Measurements from ENCODE around the gene GSTM4.
A peak's percentile ranks its signal among the peaks of the same experiment; 100 is the strongest.
"Not testable (repeated sequence)": the region's sequence is repeated elsewhere in the genome, so short reads cannot be mapped to it uniquely, and the experiment has no call there.

Gene GSTM4

DNA sequence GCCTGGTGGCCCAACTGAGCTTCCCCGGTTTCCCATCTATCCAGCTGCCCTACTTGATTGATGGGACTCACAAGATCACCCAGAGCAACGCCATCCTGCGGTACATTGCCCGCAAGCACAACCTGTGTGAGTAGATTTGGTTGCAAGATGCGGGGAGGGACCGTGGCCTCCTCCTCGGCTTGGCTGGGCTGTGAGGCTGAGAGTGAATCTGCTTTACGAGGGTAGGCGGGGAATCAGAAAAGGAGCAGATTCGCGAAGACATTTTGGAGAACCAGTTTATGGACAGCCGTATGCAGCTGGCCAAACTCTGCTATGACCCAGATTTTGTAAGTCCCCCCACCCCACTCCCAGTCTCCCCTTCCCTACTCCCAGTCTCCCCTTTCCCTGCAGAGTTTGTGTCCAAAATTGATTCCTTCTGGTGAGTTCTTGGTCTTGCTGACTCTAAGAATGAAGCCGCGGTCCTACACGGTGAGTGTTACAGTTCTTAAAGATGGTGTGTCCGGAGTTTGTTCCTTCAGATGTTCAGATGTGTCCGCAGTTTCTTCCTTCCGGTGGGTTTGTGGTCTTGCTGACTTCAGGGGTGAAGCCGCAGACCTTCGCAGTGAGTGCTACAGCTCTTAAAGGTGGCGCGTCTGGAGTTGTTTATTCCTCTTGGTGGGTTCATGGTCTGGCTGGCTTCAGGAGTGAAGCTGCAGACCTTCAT is 13.5 kb downstream of the GSTM4 start:
- DNase-seq: no peak

DNA sequence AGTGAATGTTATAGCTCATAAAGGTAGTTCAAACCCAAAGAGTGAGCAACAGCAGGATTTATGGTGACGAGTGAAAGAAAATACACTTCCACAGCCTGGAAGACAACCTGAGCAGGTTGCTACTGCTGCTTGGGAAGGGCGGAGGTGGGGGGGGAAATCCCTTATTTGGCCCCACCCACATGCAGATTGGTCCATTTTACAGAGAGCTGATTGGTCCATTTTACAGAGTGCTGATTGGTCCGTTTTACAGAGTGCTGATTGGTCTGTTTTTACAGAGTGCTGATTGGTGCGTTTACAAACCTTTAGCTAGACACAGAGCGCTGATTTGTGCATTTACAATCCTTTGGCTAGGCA is 14.0 kb downstream of the GSTM4 start:
- DNase-seq: not testable (repeated sequence)

DNA sequence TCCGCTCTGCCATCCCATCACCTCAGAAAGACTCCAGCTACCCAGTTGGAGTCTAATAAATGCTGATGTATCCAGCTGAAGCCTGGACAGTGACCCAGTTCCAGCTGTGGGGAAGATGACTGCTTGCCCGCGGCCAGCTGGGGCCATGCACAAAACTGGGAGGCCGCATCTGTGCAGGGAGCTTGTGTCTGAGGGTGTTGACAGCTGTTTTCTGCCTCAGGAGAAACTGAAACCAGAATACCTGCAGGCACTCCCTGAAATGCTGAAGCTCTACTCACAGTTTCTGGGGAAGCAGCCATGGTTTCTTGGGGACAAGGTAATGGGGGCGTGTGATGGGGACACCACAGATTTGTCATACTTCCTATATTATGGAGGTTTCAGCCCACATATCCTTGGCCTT is 15.2 kb downstream of the GSTM4 start:
- DNase-seq: no peak

DNA sequence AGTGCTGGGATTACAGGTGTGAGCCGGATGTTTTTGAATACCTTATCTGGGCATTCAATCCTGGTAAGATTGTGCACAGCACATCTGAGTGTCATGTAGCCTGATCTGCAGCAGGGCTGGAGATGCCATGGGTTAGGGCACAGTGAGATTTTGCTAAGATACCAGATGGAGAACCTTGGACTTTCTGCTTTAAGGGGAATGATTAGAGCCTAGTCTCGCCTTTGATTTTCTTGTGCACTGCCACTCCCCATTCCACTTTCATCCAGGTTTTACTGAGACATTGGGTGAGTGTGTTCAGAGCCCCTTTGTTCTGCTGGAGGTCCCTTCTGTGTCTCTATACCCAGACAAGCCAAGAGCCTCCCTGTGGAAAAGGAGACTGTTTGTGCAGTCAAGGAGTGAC is 18.0 kb downstream of the GSTM4 start:
- DNase-seq: not testable (repeated sequence)

DNA sequence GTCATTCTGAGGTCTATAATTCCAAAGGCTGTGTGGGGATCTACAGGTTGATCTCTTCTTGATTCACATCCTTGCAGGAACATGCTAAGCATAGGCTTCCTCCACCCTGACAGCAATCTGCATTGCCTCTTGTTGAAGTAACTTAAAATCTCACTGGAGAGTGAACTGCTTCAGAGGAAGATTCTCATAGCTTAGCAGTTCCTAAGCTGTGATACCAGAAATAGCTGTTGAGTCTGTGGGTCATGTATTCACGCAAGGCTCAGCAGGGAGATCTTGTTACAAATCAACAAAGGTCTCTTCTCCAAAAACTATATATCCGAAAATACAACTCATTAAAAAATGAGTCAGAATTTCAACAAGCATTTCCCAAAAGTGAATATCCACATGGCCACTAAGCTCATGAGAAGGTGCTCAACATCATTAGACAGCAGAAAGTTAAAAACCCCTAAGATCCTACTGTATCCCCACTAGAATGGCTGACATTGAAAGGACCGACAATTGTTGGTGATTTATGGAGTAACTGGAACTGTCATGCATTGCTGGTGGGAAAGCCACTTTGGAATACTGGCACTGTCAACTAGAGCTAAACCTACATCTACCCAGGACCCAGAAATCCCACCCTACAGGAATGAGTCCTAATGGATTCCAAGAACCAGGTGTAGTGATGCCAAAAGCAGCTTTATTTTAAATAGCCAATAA is 20.9 kb downstream of the GSTM4 start:
- not testable (repeated sequence) for DNase-seq

DNA sequence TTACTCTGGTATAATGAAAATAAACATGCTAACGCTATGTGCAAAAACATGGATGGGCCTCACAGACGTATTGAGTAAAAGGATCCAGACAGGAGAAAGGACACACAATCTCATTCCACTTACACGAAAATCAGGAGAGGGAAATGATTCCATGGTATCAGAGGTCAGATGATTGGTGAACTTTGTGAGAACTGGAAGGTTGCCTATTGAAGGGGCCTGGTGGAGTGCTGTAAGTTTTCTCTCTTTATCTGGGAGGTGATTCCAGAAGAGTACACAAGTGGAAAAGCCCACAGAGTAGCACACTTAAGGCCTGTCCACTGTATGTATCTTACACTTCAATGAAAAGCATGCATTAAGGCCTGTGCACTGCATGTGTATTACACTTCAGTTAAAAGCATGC is 21.6 kb downstream of the GSTM4 start:
- DNase-seq: no peak

DNA sequence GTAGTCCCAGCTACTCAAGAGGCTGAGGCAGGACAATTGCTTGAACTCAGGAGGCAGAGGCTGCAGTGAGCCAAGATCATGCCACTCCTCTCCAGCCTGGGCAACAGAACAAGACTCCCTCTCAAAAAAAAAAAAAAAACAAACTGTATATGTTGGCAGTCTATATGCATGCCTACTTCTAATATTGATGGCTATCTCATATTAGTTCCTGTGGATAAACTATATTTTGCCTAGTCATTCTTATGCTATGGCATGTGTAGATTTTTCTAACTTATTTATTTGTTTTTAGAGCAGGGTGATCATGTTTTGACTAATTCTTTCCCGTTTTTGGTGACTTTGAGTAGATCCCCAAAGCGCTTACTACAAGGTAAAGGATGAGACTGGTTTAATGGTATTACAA is 22.7 kb downstream of the GSTM4 start:
- not testable (repeated sequence) for DNase-seq

DNA sequence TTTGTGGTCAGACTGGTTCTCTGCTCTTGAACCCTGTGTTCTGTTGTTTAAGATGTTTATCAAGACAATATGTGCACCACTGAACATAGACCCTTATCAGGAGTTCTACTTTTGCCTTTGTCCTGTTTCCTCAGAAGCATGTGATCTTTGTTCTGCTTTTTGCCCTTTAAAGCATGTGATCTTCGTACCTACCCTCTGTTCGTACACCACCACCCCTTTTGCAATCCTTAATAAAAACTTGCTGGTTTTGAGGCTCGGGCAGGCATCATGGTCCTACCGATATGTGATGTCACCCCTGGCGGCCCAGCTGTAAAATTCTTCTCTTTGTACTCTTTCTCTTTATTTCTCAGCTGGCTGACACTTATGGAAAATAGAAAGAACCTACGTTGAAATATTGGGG is 28.9 kb downstream of the GSTM4 start:
- DNase-seq: not testable (repeated sequence)

DNA sequence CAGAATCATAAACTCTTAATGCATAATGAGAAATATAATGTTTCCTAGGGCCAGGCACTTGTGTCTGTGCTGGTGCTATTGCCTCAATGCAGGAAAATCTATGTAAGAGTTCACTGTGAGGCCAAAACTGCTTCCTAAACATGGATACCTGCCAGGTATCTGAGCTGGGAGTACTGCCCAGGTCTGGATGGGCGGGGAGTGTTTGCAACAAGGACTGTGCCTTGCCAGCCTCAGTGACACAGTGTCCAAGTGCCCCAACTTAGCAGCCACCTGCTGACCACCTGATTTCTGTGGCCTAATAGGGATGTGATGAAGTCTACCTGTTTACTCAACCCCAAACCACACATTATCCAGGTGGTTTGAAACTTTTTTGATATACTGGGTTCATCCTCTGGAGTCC is 29.5 kb downstream of the GSTM4 start:
- not testable (repeated sequence) for DNase-seq

DNA sequence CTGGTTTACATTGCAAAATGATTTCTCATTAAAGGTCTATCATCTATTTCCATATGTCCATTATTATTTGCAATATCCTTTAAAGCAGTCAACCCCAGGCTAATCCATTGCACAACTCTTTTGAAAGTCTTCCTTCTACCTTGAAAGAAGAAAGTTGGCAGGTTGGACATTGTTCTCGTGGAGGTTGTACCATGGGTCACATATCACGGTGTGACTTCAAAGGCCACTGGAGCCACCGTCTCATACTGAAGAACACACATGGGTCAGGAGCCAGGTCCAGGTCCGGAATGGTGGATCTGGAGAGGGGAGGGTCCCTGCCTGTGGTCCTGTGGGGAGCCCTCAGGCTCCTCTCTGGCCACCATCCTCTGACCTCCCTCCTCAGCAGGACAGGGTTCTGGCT is 30.0 kb downstream of the GSTM4 start:
- not testable (repeated sequence) for DNase-seq

DNA sequence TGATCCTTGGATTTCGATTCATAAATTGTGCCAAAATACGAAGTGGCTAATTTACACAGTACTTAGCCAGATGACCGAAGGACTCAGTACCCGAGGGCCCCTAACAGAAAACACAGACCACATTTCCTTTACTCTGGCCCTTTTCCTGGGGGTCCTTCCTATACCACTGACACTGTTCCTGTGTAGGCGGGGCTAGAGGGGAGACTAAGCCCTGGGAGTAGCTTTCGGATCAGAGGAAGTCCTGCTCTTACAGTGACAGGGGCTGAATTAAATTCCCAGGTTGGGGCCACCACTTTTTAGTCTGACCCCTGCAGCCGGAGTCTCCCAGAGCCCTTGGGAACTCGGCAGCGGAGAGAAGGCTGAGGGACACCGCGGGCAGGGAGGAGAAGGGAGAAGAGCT is 31.2 kb downstream of the GSTM4 start:
- not testable (repeated sequence) for DNase-seq

DNA sequence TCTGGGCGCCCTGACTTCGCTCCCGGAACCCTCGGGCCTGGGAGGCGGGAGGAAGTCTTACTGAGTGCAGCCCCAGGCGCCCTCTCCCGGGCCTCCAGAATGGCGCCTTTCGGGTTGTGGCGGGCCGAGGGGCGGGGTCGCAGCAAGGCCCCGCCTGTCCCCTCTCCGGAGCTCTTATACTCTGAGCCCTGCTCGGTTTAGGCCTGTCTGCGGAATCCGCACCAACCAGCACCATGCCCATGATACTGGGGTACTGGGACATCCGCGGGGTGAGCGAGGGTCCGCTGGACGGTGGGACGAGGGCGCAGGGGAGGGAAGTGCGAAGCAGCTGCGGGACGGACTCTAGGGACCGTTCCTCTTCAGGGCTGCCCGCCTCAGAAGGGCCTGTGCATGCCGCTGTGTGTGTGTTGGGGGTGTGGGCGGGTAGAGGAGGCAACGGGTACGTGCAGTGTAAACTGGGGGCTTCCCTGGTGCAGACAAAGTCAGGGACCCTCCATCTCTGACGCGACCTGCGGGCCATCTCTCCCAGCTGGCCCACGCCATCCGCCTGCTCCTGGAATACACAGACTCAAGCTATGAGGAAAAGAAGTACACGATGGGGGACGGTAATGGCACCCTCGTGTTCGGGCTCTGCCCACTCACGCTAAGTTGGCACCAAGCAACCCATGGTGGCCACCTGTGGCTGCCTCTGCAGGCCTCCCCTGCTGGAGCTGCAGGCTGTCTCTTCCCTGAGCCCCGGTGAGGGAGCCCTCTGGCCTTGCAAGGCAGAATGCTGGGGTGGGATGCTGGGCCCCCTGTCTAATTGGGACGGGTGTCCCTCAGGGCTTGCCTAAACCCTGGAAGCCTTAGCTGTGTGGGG is 32.0 kb downstream of the GSTM4 start, which contains the start of gene GSTM1:
GSTM1 (plus strand) TSS at position 177 of the 859 bp plus-strand sequence; CDS start at position 234, 57 bp downstream.
- DNase-seq: peak in 1 of 5 donors; percentile 60

DNA sequence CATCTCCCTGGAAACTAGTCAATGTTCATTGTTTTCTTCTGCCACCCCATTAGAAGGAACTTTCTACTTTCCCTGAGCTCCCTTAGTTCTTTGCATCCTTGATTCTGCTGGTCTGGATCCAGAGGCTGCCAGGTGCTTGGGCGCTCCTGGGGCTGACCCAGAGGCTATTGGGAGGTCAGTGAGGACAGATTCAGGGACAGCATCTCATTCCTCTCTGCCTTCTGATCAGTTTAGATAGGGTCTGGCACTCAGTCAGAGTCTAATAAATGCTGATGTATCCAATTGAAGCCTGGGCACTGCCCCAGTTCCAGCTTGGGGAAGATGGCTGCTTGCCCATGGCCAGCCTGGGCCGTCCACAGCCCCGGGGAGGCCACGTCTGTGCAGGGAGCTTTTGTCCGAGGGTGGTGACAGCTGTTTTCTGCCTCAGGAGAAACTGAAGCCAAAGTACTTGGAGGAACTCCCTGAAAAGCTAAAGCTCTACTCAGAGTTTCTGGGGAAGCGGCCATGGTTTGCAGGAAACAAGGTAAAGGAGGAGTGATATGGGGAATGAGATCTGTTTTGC is 34.0 kb downstream of the GSTM4 start:
- no peak for DNase-seq

DNA sequence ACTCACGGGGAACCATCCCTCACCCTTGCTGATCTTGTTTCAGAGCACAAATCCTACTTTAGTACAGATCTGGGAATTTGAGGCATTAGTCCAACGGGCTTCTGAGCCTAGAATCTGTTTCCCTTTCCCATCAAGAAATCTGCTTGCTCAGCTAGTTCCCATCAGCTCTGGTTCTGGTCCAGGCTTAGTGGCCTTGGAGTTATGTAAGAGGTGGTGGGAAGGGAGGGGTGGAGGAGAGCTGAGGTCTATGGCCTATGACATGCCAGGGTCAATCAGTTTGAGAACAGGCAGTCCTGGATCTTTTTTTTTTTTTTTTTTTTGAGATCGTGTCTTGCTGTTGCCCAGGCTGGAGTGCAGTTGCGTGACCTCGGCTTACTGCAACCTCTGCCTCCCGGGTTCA is 35.9 kb downstream of the GSTM4 start:
- no peak for DNase-seq

DNA sequence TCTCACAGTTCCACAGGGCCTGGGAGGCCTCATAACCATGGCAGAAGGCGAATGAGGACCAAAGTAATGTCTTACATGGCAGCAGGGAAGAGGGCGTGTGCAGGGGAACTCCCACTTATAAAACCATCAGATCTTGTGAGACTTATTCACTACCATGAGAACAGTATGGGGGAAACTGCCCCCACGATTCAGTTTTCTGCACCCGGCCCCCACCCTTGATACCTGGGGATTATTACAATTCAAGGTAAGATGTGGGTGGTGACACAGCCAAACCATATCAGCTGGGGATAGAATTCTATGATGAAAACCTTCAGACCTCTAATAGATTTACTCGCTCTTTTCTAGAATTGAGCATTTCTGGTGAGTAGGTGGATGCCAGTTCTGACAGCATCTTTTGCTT is 38.5 kb downstream of the GSTM4 start:
- not testable (repeated sequence) for DNase-seq

DNA sequence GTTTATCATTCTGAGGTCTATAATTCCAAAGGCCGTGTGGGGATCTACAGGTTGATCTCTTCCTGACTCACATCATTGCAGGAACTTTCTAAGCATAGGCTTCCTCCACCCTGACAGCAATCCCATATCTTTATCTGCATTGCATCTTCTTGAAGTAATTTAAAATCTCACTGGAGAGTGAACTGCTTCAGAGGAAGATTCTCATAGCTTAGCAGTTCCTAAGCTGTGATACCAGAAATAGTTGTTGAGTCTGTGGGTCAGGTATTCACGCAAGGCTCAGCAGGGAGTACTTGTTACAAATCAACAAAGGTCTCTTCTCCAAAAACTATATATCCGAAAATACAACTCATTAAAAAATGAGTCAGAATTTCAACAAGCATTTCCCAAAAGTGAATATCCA is 39.2 kb downstream of the GSTM4 start:
- DNase-seq: not testable (repeated sequence)

DNA sequence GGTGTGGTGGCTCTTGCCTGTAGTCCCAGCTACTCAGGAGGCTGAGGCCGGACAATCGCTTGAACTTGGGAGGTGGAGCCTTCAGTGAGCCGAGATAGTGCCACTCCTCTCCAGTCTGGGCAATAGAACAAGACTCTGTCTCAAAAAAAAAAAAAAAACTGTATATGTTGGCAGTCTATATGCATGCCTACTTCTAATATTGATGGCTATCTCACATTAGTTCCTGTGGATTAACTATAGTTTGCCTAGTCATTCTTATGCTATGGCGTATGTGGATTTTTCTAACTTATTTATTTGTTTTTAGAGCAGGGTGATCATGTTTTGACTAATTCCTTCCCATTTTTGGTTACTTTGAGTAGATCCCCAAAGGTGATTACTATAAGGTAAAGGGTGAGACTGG is 41.2 kb downstream of the GSTM4 start:
- no peak for DNase-seq

DNA sequence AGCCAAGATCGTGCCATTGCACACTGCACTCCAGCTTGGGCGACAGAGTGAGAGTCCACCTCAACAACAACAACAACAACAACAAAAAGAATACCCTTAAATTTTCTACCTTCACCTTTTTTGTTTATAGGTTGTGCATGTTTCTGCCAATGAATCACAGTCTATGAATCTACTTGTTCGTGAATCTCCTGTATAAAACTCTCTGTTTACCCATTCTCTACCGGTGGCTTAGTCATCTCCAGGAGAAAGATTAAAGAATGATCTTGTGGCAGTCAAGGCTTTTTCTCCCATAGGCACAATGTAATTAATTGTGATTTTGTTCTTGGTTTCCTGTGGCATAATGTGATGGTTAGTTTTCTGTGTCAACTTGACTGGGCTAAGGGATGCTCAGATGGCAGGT is 42.0 kb downstream of the GSTM4 start:
- not testable (repeated sequence) for DNase-seq

DNA sequence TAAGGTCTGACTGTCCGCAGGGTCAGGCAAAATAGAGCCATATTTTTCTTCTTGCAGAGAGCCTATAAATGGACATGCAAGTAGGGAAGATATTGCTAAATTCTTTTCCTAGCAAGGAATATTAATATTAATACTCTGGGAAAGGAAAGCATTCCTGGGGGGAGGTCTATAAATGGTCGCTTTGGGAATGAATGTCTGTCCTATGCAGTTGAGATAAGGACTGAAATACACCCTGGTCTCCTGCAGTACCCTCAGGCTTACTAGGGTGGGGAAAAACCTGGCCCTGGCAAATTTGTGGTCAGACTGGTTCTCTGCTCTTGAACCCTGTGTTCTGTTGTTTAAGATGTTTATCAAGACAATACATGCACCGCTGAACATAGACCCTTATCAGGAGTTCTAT is 47.0 kb downstream of the GSTM4 start:
- DNase-seq: not testable (repeated sequence)

DNA sequence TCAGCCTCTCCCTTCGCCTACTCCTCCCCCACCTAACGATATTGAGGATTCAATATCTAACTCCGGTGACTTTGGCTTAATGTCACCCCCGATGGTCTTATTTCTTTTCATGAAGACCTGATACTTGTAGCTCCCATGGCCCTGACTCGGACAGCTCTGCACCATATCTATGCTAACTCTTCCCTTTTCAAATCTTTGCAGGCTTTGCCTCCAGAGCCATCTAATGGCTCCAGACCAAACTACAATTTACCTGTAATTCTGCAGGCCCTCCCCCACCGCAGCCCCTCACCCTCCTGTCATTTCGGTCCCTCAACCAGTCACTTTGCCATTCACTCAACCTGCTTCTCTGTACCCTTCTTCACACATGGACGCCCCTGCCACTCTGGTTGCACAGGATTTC is 48.3 kb downstream of the GSTM4 start:
- DNase-seq: peak in 1 of 5 donors; percentile 0

DNA sequence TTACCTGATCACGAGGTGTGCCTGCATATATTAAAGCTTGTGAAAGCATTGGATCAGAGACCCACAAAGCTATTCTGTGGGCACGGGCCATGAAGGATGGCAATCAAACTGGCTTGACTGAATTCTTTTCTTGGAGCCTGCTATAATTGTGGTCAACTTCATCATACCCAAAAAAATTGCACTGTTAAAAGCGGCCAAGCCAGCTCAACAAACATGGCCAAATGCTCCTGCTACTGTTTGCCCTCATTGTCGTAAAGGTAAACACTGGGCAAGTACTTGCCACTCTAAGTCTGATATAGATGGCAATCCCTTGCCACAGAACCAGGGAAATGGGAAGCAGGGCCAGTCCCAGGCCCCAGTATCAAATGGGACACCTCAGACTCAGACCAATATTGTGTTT is 49.5 kb downstream of the GSTM4 start:
- DNase-seq: no peak

DNA sequence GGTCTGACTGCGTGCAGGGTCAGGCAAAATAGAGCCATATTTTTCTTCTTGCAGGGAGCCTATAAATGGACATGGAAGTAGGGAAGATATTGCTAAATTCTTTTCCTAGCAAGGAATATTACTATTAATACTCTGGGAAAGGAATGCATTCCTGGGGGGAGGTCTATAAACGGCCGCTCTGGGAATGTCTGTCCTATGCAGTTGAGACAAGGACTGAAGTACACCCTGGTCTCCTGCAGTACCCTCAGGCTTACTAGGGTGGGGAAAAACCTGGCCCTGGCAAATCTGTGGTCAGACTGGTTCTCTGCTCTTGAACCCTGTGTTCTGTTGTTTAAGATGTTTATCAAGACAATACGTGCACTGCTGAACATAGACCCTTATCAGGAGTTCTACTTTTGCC is 53.0 kb downstream of the GSTM4 start:
- not testable (repeated sequence) for DNase-seq

DNA sequence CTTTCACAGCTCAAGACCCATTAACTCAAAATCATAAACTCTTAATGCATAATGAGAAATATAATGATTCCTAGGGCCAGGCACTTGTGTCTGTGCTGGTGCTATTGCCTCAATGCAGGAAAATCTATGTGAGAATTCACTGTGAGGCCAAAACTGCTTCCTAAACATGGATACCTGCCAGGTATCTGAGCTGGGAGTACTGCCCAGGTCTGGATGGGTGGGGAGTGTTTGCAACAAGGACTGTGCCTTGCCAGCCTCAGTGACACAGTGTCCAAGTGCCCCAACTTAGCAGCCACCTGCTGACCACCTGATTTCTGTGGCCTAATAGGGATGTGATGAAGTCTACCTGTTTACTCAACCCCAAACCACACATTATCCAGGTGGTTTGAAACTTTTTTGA is 53.9 kb downstream of the GSTM4 start:
- peak in 1 of 5 donors; percentile 0 for DNase-seq
